GM12878 (cell line): ENCODE data around the gene TCIRG1. TPM values are rescaled to one million over a fixed set of nuclear protein-coding genes. Genes with fewer than 3 reads are reported as not detected.
A peak's percentile ranks its signal among the peaks of the same experiment; 100 is the strongest.

Experiments
- ATAC-seq: fragments of 200-7000 bp; cut with Tn5 transposase; 3 replicates; pipeline ENCODE4 v1.9.1; 2020; ENCODE audit warnings: mild to moderate bottlenecking, moderate library complexity
- BruUV-seq: library from RNA; stranded (reverse); fragments of 400-500 nt; replicated peaks from 2 replicates; lab custom pipeline; 2021; lab: Mats Ljungman, UMichigan
- CTCF ChIA-PET: fragments of 300-600 bp; sonication (Branson Sonifier 250); formaldehyde crosslinking; extraction: SDS; loops from one replicate; lab custom pipeline; 2021; ENCODE audit warnings: inconsistent platforms; lab: Yijun Ruan, JAX
- POLR2A ChIA-PET: fragments of 350-600 bp; formaldehyde crosslinking; extraction: SDS; loops from one replicate; lab custom pipeline; 2021; ENCODE audit warnings: inconsistent platforms; lab: Charles Lee
- RAD21 ChIA-PET: fragments of 300-600 bp; sonication (Branson Sonifier 250); formaldehyde crosslinking; loops from one replicate; lab custom pipeline; 2023; ENCODE audit warnings: antibody characterized with exemption; ENCODE audit not compliant: unreplicated experiment; lab: Charles Lee
- SMC1A ChIA-PET: fragments of 300-600 bp; sonication (Branson Sonifier 250); formaldehyde crosslinking; loops from one replicate; lab custom pipeline; 2023; ENCODE audit not compliant: unreplicated experiment, uncharacterized antibody; lab: Charles Lee
- DNase-seq: peaks from one replicate; pipeline ENCODE4 v3.0.0-alpha.2; 2011; ENCODE audit warnings: low read depth, low spot score
- FAIRE-seq: peaks from 3 replicates; lab custom pipeline; 2011; peaks lifted over from hg19 to GRCh38; lab: Jason Lieb, UNC
- H2AFZ ChIP-seq: 2 replicates; pipeline ENCODE4 v1.6.0; 2011; ENCODE audit warnings: low read depth, low read length, control low read depth; ENCODE audit not compliant: control insufficient read depth
- H3K27ac ChIP-seq: 2 replicates; pipeline ENCODE4 v1.5.1; 2011; ENCODE audit warnings: control low read depth; ENCODE audit not compliant: control insufficient read depth, insufficient read depth
- H3K27me3 ChIP-seq, 2 experiments: replicated peaks in 1 of 2; 2 replicates each; pipeline versions ENCODE4 v1.6.0 to v1.6.1; 2011; ENCODE audit warnings: low read length in 1 of 2; ENCODE audit not compliant: control insufficient read depth in 2 of 2, insufficient read depth in 2 of 2
- H3K36me3 ChIP-seq, 2 experiments: 2 replicates each; pipeline ENCODE4 v1.5.1; 2011; ENCODE audit warnings: low read length in 1 of 2; ENCODE audit not compliant: control insufficient read depth in 2 of 2, insufficient read depth in 2 of 2
- H3K4me1 ChIP-seq: 2 replicates; pipeline ENCODE4 v1.6.1; 2011; ENCODE audit warnings: mild to moderate bottlenecking, low read length, moderate library complexity, mixed read lengths; ENCODE audit not compliant: control insufficient read depth, insufficient read depth
- H3K4me2 ChIP-seq: 2 replicates; pipeline ENCODE4 v1.6.0; 2011; ENCODE audit warnings: control low read depth; ENCODE audit not compliant: control insufficient read depth, insufficient read depth
- H3K4me3 ChIP-seq: fragments of 200-600 bp; sonication (generic); 2 replicates; pipeline ENCODE4 v1.5.1; 2016
- H3K79me2 ChIP-seq: 2 replicates; pipeline ENCODE4 v1.6.0; 2011; ENCODE audit warnings: low read length; ENCODE audit not compliant: control insufficient read depth, insufficient read depth
- H3K9ac ChIP-seq: 2 replicates; pipeline ENCODE4 v1.8.0; 2011; ENCODE audit warnings: low read length, control low read depth, mixed read lengths; ENCODE audit not compliant: control insufficient read depth, insufficient read depth
- H3K9me3 ChIP-seq: replicated peaks from 3 replicates; pipeline ENCODE4 v1.5.1; 2011; ENCODE audit warnings: mild to moderate bottlenecking, low read length; ENCODE audit not compliant: control insufficient read depth, insufficient read depth
- H4K20me1 ChIP-seq: 2 replicates; pipeline ENCODE4 v1.6.0; 2011; ENCODE audit not compliant: control insufficient read depth, insufficient read depth
- BACH1 ChIP-seq: fragments of 450-650 bp; IDR thresholded peaks from 2 replicates; pipeline ENCODE4 v1.6.1; 2017; ENCODE audit warnings: mild to moderate bottlenecking, borderline replicate concordance
- BMI1 ChIP-seq: fragments of 450-650 bp; IDR thresholded peaks from 2 replicates; pipeline ENCODE4 v1.6.1; 2016; ENCODE audit warnings: mild to moderate bottlenecking, moderate library complexity, borderline replicate concordance
- CEBPB ChIP-seq, 2 experiments: fragments of 150-350 bp in 1 of 2; IDR thresholded peaks; 2 replicates each; pipeline ENCODE4 v1.6.1; 2012 to 2014; ENCODE audit warnings: low read depth in 2 of 2, low read length in 2 of 2, borderline replicate concordance in 1 of 2, inconsistent platforms in 1 of 2
- CHD2 ChIP-seq: IDR thresholded peaks from 2 replicates; pipeline ENCODE4 v1.6.1; 2011; ENCODE audit warnings: low read depth, low read length, improper control_type of control experiment, borderline replicate concordance
- DPF2 ChIP-seq: fragments of 450-650 bp; IDR thresholded peaks from 2 replicates; pipeline ENCODE4 v1.6.1; 2017; ENCODE audit warnings: mild to moderate bottlenecking
- EGR1 ChIP-seq, 2 experiments: IDR thresholded peaks; 1 replicate in 1 of 2; 2 replicates in 1 of 2; pipeline ENCODE4 v1.6.1; 2011 to 2012; ENCODE audit warnings: low read depth in 2 of 2, low read length in 2 of 2, borderline replicate concordance in 1 of 2, mild to moderate bottlenecking in 1 of 2, moderate library complexity in 1 of 2
- MTA2 ChIP-seq: fragments of 450-650 bp; IDR thresholded peaks from 2 replicates; pipeline ENCODE4 v1.6.1; 2016; ENCODE audit warnings: low read depth, mild to moderate bottlenecking, moderate library complexity
- NFYA ChIP-seq: IDR thresholded peaks from 2 replicates; pipeline ENCODE4 v1.6.1; 2011; ENCODE audit warnings: low read depth, mild to moderate bottlenecking, low read length, improper control_type of control experiment, borderline replicate concordance
- NR2C2 ChIP-seq: IDR thresholded peaks from 2 replicates; pipeline ENCODE4 v1.6.1; 2011; ENCODE audit warnings: borderline replicate concordance, low read depth; ENCODE audit not compliant: control insufficient read depth, insufficient read length
- RAD51 ChIP-seq: fragments of 450-650 bp; IDR thresholded peaks from 2 replicates; pipeline ENCODE4 v1.6.1; 2016; ENCODE audit warnings: moderate library complexity, mild to moderate bottlenecking, inconsistent platforms
- SMAD5 ChIP-seq: IDR thresholded peaks from 2 replicates; pipeline ENCODE4 v1.6.1; 2016; ENCODE audit warnings: antibody characterized with exemption, low read depth
- SREBF1 ChIP-seq: IDR thresholded peaks from 2 replicates; pipeline ENCODE4 v1.6.1; 2012; ENCODE audit warnings: mild to moderate bottlenecking, low read length
- ZNF622 ChIP-seq: fragments of 450-650 bp; IDR thresholded peaks from 2 replicates; pipeline ENCODE4 v1.6.1; 2017; ENCODE audit warnings: mild to moderate bottlenecking, inconsistent platforms
- WGBS: methylation state at CpG from one replicate; pipeline ENCODE4 v1.1.6; 2016; ENCODE audit warnings: low lambda C conversion rate; ENCODE audit not compliant: insufficient replicate concordance, insufficient coverage; ENCODE audit errors: missing lambda C conversion rate; 5-methylcytosine and 5-hydroxymethylcytosine counted together
- in situ Hi-C: fragments of 300-500 bp; cut with MboI; formaldehyde crosslinking; loops from 9 replicates; pipeline ENCODE4 v1.14.3; 2018; ENCODE audit warnings: mixed read lengths
- intact Hi-C: fragments of 100-400 bp; cut with micrococcal nuclease; formaldehyde crosslinking; loops from one replicate; pipeline ENCODE4 v1.14.2; 2022; ENCODE audit not compliant: unreplicated experiment
- polyA plus RNA-seq, 11 experiments: library from polyadenylated mRNA; depleted of rRNA in 4 of 11; unstranded in 6 of 11; stranded (reverse) in 5 of 11; fragments of >200 nt; fragmentation: Nextera tagmentation in 4 of 11; fragmentation: Illumina TruSeq in 1 of 11; extraction: Ambion mirVana in 4 of 11; extraction: Trizol in 1 of 11; gene quantifications; 1 replicate in 1 of 11; 2 replicates in 10 of 11; pipeline versions ENCODE4 v1.2.1 to v1.2.3, GENCODE V29; 2011 to 2016; ENCODE audit warnings: inconsistent platforms in 2 of 11, missing spikeins in 2 of 11, low read depth in 1 of 11
- total RNA-seq, 4 experiments: library from RNA; depleted of rRNA in 3 of 4; stranded (reverse); fragments of >200 nt in 3 of 4; fragmentation: Illumina TruSeq in 1 of 4; extraction: Trizol in 1 of 4; gene quantifications; 2 replicates each; pipeline versions ENCODE4 v1.2.1 to v1.2.3, GENCODE V29; 2013 to 2021
- TF ChIP-seq, protein P1 (sequence below): IDR thresholded peaks from 2 replicates; pipeline ENCODE4 v1.6.1; 2012; ENCODE audit warnings: low read length, inconsistent platforms
- TF ChIP-seq, protein P2 (sequence below): fragments of 450-650 bp; IDR thresholded peaks from 2 replicates; pipeline ENCODE4 v1.6.1; 2017; ENCODE audit warnings: antibody characterized with exemption, mild to moderate bottlenecking, moderate library complexity
- TF ChIP-seq, protein P3 (sequence below): fragments of 450-650 bp; IDR thresholded peaks from 2 replicates; pipeline ENCODE4 v1.6.1; 2016; ENCODE audit warnings: mild to moderate bottlenecking

The TCIRG1 gene
- total and polyA plus RNA-seq, 10 of the 15 experiments (the other 5 are each of a cell fraction or from before 2014, with no cell fraction given): 0.76 to 218 (median 87.4) TPM

DNA sequence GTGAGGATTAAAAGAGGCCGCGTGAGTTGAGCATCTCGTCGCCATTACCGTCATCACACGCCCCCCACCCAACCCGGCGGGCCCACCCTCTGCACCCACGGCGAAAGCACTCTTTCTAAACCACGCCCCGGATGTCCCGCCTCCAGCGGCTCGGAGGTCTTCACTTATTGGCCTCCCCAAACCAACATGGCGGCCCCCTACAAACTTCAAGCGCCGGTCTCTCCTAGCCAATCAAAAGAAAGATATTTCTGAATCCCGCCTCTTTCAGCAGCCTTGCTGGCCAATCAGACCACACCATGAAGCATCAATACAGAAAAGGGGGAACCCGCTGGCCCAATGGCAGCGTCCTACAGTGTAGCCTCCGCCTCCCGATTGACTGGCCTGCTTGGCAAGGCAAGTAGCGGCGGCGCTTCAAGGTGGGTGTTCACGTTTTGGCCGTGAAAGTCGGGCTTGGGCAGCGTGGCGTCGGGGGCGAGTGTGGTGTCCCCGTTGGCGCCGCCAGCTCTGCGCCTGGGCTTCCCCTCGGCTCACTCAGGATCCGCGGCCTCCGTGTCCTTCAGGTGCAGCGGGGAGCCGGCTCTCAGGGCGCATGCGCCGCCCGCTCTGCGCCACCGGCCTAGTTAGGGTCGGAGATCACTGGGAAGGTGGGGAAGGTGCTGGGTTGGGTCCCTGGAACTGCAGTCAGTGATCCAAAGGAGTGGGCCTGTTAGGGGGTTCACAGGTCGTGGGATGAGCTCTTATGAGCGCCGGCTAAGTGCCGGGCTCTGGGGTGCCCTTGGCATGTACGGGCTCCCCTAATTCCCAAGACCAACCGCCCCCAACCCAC, 8.3 kb upstream of the TCIRG1 start, which contains the start of gene NDUFS8:
Gene NDUFS8, plus strand, starts transcription at position 364 of the 826 bp plus-strand sequence. CDS start 1,471 bp downstream, outside the sequence.
- Histone ChIP-seq H4K20me1 (no peaks in the 10 kb centered on the region), H3K27me3 (no peaks in the 10 kb centered on the region), H2AFZ (peak within 1 kb of the TSS; percentile 95), H3K79me2 (peaks cover 18% of the 10 kb centered on the region), H3K27ac (peak within 1 kb of the TSS; percentile 81), H3K4me2 (peak within 1 kb of the TSS; percentile 95), H3K4me1 (peaks cover 17% of the 10 kb centered on the region), H3K9ac (peak within 1 kb of the TSS; percentile 99), H3K36me3 (peaks cover 3 to 12% of the 10 kb centered on the region in 2 experiments; a peak in 3 of 4 replicates), H3K4me3 (peak within 1 kb of the TSS; percentile 89), H3K9me3 (no peaks in the 10 kb centered on the region)
- in situ Hi-C loops: no loop called here
- 1% methylated on average over 51 of the region's 56 CpGs for WGBS
- ATAC-seq (peak; percentile 98), FAIRE-seq (peak; percentile 100), DNase-seq (peak; percentile 97)
- intact Hi-C loops: loop anchor here (5.0 kb wide), 1 partner anchor 87 kb away; no protein-coding TSS in a partner anchor
- ChIA-PET CTCF (interaction anchor here (0.6 to 1.8 kb wide), 4 partner anchors 11 to 181 kb away, joined by 3 to 4 read pairs (median 4); partner anchors contain the start of gene ALDH3B1), SMC1A (interaction anchor here (0.6 to 1.5 kb wide), 3 partner anchors 9 to 25 kb away, joined by 3 to 4 read pairs (median 4); partner anchors contain the start of gene TCIRG1), POLR2A (interaction anchor here (0.6 to 1.7 kb wide), 4 partner anchors 9 to 173 kb away, joined by 3 to 9 read pairs (median 5); partner anchors contain the start of gene TCIRG1), RAD21 (interaction anchor here (2.3 kb wide), 1 partner anchor 89 kb away, joined by 6 read pairs; no protein-coding TSS in a partner anchor)
- no TSS peak for BruUV-seq
- TF ChIP-seq CEBPB (IDR thresholded peaks at IDR 0.05; ENCODE audit: borderline replicate concordance in 1 of 2, low read depth in 2 of 2, low read length in 2 of 2) (no peak), ZNF622 (no peak), NFYA (no peak; the same call in 1 of the 2 replicates), SMAD5 (no peak), NR2C2 (no peak), EGR1 (IDR thresholded peaks at IDR 0.05; ENCODE audit: borderline replicate concordance in 1 of 2, low read depth in 2 of 2, low read length in 2 of 2) (no peak; a peak in 1 of 3 replicates), BMI1 (no peak), BACH1 (0 out of 2 replicates have a peak, but pooled peaks have one; percentile 23), RAD51 (no peak), SREBF1 (no peak), CHD2 (peak; percentile 92), DPF2 (peak; percentile 41; the same call in 1 of the 2 replicates), MTA2 (no peak)
- TF ChIP-seq, protein P1, sequence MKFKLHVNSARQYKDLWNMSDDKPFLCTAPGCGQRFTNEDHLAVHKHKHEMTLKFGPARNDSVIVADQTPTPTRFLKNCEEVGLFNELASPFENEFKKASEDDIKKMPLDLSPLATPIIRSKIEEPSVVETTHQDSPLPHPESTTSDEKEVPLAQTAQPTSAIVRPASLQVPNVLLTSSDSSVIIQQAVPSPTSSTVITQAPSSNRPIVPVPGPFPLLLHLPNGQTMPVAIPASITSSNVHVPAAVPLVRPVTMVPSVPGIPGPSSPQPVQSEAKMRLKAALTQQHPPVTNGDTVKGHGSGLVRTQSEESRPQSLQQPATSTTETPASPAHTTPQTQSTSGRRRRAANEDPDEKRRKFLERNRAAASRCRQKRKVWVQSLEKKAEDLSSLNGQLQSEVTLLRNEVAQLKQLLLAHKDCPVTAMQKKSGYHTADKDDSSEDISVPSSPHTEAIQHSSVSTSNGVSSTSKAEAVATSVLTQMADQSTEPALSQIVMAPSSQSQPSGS: no peak
- TF ChIP-seq, protein P2, sequence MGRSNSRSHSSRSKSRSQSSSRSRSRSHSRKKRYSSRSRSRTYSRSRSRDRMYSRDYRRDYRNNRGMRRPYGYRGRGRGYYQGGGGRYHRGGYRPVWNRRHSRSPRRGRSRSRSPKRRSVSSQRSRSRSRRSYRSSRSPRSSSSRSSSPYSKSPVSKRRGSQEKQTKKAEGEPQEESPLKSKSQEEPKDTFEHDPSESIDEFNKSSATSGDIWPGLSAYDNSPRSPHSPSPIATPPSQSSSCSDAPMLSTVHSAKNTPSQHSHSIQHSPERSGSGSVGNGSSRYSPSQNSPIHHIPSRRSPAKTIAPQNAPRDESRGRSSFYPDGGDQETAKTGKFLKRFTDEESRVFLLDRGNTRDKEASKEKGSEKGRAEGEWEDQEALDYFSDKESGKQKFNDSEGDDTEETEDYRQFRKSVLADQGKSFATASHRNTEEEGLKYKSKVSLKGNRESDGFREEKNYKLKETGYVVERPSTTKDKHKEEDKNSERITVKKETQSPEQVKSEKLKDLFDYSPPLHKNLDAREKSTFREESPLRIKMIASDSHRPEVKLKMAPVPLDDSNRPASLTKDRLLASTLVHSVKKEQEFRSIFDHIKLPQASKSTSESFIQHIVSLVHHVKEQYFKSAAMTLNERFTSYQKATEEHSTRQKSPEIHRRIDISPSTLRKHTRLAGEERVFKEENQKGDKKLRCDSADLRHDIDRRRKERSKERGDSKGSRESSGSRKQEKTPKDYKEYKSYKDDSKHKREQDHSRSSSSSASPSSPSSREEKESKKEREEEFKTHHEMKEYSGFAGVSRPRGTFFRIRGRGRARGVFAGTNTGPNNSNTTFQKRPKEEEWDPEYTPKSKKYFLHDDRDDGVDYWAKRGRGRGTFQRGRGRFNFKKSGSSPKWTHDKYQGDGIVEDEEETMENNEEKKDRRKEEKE: no peak
- TF ChIP-seq, protein P3, sequence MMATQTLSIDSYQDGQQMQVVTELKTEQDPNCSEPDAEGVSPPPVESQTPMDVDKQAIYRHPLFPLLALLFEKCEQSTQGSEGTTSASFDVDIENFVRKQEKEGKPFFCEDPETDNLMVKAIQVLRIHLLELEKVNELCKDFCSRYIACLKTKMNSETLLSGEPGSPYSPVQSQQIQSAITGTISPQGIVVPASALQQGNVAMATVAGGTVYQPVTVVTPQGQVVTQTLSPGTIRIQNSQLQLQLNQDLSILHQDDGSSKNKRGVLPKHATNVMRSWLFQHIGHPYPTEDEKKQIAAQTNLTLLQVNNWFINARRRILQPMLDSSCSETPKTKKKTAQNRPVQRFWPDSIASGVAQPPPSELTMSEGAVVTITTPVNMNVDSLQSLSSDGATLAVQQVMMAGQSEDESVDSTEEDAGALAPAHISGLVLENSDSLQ: peak; percentile 95
